K562 (cell line): ENCODE results near the gene CCDC50.

Experiments used
- CTCF ChIP-seq, 3 experiments: IDR thresholded peaks in 2 of 3; conservative IDR thresholded peaks in 1 of 3; 2 replicates each; pipeline ENCODE4 v1.5.1; 2011 to 2012; ENCODE audit warnings: low read length in 3 of 3, mild to moderate bottlenecking in 3 of 3, control low read depth in 2 of 3, improper control_type of control experiment in 1 of 3, inconsistent platforms in 1 of 3, low read depth in 1 of 3, mixed read lengths in 1 of 3, moderate library complexity in 1 of 3; ENCODE audit not compliant: insufficient read depth in 2 of 3
- EP300 ChIP-seq: IDR thresholded peaks from 2 replicates; pipeline ENCODE4 v1.6.1; 2012; ENCODE audit warnings: low read length, improper control_type of control experiment
- FOXA1 ChIP-seq: fragments of 450-650 bp; IDR thresholded peaks from 2 replicates; pipeline ENCODE4 v1.6.1; 2016; ENCODE audit warnings: mild to moderate bottlenecking, borderline replicate concordance
- MEIS2 ChIP-seq: fragments of 450-650 bp; IDR thresholded peaks from 2 replicates; pipeline ENCODE4 v1.6.1; 2014; ENCODE audit warnings: mild to moderate bottlenecking; ENCODE audit not compliant: partially characterized antibody
- POLR2H ChIP-seq: IDR thresholded peaks from 2 replicates; pipeline ENCODE4 v1.6.1; 2016; ENCODE audit warnings: missing genetic modification characterization, low read depth, mild to moderate bottlenecking, control low read depth, missing compliant biosample characterization, moderate library complexity
- RFX1 ChIP-seq: fragments of 450-650 bp; IDR thresholded peaks from 2 replicates; pipeline ENCODE4 v1.6.1; 2016; ENCODE audit warnings: mild to moderate bottlenecking, moderate library complexity
- SMARCA4 ChIP-seq: fragments of 450-650 bp; IDR thresholded peaks from 2 replicates; pipeline ENCODE4 v1.6.1; 2016
- SRSF9 ChIP-seq: fragments of 200-400 bp; formaldehyde crosslinking; IDR thresholded peaks from 2 replicates; pipeline ENCODE4 v1.6.1; 2017; ENCODE audit warnings: low read depth, low read length, borderline replicate concordance
- STAG1 ChIP-seq: sonication (generic); formaldehyde crosslinking; IDR thresholded peaks from 2 replicates; pipeline ENCODE4 v1.5.0; 2020; ENCODE audit warnings: missing genetic modification reagents, borderline replicate concordance

- no peak for TF ChIP-seq CTCF (IDR thresholded peaks at IDR 0.05 in 2 of 3, conservative IDR thresholded peaks at IDR 0.05 in 1 of 3; ENCODE audit: insufficient read depth in 2 of 3, low read depth in 1 of 3, low read length in 3 of 3)
- peak; percentile 15 for TF ChIP-seq MEIS2
- no peak for TF ChIP-seq RFX1
- no peak for TF ChIP-seq SMARCA4
- no peak for TF ChIP-seq EP300
- no peak for TF ChIP-seq POLR2H
- TF ChIP-seq SRSF9 = no peak
- no peak for TF ChIP-seq FOXA1
- no peak for TF ChIP-seq STAG1 (CRISPR knock-in tag)
These were observed 14.7 kb downstream of the CCDC50 start for GRCh38 chr3:191343913-191344312.
